HG02885 (cell line): ENCODE measurements around the gene TACR1.
"Not testable (repeated sequence)": the region's sequence is repeated elsewhere in the genome, so short reads cannot be mapped to it uniquely, and the experiment has no call there.

Experiments
- ATAC-seq: cut with Tn5 transposase; IDR thresholded peaks from one replicate; pipeline ENCODE4 v1.9.1; 2021; ENCODE audit warnings: mild to moderate bottlenecking; ENCODE audit not compliant: unreplicated experiment, poor library complexity

The TACR1 gene

DNA sequence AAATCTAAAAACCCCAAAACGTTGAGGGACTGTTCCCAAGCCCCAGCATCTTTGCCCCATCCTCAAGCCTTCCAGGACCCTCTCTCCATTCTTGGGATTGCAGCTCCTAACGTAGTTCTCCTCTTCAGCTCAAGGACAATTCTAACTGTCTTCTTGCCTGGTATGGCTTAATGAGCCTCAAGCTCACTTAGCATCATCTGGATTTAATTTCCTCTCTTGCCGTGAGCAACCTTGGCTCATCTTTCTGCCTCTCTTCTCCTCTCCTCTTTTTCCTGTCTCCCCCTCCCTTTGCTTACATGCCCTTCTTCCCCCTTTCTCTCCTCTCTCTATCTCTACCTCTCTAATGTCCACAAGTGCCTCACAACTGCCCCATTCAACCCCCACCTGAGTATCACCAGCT lies 44.2 kb downstream of the TACR1 start:
- ATAC-seq = no peak

DNA sequence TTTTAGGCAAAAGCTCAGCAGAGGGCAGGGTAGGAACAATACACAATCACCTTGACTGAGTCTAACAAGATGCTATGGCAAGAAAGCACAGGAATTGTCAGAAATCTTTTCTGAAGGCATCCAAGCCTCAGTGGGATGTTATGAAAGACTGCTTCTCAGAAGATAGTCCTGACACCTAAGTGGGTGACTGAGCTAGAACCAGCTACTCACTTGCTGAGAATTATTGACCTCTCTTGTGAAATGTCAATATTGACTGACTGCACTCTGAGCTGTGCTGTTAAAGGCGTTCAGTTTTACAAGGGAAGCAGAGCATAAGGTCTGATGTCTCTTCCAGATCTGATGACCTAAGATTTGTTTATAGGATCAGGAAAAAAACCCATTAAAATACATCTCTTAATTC lies 46.1 kb downstream of the TACR1 start:
- ATAC-seq = no peak

DNA sequence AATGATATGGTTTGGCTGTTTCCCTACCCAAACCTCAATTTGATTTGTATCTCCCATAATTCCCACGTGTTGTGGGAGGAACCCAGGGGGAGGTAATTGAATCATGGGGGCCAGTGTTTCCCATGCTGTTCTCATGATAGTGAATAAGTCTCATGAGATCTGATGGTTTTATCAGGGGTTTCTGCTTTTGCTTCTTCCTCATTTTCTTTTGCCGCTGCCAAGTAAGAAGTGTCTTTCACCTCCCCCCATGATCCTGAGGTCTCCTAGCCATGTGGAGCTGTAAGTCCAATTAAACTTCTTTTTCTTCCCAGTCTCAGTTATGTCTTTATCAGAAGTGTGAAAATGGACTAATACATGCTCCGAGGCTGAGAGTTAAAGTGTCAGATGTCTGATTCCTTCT lies 47.1 kb downstream of the TACR1 start:
- not testable (repeated sequence) for ATAC-seq

DNA sequence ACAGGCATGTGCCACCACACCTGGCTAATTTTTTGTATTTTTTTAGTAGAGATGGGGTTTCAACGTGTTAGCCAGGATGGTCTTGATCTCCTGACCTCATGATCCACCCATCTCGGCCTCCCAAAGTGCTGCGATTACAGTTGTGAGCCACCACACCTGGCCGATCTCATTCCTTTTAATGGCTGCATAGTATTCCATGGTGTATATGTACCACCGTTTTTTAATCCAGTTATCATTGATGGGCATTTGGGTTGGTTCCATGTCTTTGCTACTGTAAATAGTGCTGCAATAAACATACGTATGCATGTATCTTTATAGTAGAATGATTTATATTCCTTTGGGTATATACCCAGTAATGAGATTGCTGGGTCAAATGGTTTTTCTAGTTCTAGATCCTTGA lies 51.4 kb downstream of the TACR1 start:
- ATAC-seq = not testable (repeated sequence)

DNA sequence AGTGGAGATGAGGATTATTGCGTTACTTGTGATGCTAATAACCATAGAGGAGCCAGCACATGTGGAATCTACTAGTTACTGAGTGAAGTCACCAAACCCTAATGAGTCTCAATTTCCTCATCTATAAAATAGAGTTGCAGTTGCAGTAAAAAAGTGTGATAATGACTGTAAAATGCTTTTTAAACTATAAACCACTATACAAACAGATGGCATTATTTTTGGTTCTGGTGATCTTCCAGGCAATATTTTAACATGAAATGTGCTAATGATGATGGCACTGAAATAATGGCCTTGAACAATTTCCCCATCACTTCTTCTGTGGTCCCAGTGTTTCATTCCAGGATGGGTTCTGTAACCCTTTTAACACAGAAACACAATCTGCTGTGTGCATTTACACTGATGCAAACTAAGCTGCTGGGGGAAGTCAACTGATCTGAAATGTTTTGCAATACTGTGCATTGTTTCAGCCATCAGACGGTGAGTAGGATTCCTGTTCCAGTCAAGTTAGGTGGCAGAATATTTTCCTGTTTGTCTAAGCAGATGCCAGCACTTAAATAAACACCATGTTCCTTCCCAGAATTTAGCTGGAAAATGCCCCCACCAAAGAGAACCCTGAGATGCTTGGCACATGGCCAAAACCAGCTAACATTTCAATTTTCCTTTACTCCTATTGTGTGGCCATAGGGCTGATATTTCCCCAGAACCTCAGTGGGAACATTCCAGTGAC lies 52.6 kb downstream of the TACR1 start:
- ATAC-seq = no peak

DNA sequence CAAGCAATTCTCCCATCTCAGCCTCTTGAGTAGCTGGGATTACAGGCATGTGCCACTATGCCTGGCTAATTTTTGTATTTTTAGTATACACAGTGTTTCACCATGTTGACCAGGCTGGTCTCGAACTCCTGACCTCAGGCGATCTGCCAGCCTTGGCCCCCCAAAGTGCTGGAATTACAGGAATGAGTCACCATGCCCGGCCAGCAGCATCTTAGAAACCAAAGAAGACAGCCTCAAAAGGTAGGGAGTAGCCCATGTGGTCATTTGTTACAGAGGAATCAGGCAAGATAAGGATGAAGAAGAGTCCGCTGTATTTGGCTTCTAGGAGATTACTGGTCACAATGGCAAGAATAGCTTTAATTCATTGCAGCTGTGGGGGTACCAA lies 53.1 kb downstream of the TACR1 start:
- not testable (repeated sequence) for ATAC-seq

DNA sequence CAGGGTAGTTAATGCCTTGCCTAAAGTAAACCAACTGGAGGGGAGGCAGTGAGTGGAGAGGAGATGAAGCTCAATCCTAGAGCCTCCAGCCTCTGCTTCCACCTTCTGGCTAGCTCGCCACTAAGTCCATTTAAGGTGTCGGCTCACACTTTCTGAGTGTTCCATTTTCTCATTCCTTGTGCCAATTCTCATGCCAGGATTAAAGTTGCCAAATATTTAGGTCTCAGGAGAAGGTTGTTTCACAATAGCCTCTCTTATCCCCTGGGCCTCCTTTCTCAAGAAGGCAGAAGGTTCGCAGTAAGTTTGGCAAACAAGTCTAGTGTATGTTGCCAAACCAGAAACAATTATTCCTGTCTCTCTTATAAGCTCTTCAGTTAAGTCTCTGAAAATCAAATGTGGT lies 57.2 kb downstream of the TACR1 start:
- no peak for ATAC-seq

DNA sequence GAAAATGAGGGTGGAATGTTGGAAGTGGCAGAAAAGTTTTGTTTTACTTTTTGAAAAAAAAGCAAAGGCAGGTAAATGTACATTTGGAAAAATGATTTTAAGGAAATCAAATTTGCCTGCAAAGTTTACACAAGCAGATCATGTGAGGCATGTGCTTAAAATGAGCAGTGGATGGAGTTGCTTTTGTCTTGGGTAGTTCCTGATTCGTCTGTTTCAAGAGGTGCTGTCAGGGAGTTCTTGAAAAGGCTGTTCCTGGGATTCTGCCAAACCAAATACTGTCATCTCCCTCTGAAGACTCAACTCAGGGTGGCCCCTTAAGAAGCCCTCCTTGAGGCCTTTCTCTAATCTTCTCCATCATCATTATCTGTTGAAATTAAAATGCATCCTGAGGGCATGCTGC lies 59.0 kb downstream of the TACR1 start:
- ATAC-seq = no peak

DNA sequence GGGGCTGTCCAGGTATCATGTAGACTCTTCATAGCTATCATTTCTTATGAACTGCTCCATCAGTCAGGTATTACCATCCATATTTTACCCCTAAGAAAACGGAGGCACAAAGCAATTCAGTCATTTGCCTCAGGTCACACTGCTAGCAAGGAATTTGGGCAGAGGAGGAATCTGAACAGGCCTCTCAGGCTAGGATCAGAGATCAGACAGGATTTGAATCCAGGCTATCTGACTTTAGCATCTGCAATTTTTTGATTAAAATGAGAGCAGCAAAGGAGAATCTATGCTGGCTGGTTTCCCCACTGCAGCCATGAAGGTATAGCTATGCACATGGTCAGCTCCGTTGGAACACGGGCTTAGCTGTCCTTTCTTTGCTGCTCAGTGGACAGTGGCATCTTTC lies 60.1 kb downstream of the TACR1 start:
- ATAC-seq = no peak

DNA sequence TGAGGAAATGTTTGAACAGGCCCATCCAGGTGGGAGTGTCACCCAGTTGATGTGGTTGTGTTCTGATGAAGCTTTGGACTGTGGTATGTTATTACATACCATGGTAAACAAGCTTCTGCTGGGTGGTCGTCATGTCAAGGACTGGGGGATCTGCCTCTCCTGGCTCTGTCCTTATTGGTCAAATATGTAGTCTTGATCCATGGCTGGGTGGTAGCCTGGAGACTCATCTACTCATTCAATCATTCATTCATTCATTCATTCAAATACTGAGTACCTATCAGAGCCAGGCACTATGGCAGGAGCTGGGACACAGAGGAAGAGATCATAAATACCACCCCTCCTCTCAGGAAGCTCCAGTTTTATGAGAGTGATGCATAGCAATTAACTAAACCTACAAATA lies 60.8 kb downstream of the TACR1 start:
- ATAC-seq = no peak

DNA sequence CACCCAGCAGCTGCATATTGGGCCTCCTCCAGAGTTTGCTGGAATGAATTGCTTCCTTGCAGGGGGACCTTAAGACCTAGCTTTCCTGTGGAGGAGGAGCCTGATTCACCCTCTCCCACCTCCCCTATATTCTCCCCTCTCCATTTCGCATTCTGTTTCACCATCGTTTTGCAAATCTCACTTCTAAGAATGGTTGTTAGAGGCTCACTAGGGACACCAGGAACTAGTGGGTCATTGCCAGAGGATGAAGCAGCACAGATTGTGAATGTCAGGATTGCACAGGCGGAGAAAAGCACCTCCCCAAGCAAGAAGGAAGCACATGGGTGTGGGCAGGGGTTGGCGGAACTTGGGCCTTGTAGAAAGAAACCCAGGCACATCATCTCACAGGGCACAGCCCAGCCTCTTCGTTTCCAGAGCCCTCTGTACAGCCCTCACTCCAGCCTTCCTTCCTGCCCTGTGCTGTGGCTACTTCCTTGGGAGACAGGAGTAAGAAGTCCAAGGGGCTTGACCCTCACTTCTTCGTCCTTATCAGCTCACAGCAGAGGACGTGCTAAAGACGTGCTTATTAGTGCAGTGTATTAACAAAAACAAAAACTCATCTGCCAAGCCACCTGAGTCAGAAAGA lies 63.4 kb downstream of the TACR1 start:
- no peak for ATAC-seq

DNA sequence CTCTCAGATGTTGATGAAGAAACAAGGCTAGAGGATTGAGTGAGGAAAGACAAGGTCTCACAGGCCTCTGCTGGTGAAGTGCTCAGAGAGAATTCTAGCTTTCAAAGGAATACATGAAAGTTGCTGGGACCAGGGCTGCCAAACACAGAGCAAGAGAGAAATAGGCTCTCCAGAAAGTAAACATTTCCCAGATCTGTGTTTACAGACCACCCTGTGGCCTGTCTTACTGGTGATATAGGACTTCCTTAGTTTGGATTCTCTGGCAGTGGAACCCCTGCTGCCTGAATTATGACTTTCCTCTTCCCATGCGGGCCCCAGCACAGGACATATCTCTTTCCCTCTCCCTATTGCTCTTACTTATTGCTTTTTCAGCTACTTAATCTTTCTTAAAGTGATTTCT lies 64.5 kb downstream of the TACR1 start:
- ATAC-seq = no peak

DNA sequence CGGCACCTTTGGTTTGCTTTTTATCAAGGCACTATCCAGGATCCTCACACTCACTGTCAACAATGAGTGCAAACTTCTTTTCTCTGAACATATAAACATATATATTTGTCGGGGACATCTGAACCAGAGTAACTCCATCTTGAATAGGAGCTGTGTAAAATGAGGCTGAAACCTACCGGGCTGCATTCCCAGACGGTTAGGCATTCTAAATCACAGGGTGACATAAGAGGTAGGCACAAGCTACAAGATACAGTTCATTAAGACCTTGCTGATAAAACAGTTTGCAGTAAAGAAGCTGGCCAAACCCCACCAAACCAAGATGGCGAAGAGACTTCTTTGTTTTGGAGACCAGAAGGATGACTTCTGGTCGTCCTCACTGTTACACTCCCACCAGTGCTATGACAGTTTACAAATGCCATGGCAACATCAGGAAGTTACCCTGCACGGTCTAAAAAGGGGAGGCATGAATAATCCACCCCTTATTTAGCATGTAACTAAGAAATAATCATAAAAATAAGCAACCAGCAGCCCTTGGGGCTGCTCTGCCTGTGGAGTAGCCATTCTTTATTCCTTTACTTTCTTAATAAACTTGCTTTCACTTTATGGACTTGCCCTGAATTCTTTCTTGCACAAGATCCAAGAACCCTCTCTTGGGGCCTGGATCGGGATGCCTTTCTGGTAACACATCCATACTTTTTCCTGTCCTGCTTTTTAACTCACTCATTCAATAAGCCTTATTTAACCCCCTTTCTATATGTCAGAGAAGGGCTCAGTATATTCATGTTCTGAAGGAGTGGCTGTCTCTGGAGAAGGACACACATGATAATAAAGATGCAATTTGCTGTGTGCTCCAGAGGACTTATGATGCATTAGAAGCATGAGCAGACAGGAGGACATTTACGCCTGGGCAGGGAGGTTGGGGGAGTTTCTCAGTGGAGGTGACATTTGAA lies 65.4 kb downstream of the TACR1 start:
- ATAC-seq = no peak

DNA sequence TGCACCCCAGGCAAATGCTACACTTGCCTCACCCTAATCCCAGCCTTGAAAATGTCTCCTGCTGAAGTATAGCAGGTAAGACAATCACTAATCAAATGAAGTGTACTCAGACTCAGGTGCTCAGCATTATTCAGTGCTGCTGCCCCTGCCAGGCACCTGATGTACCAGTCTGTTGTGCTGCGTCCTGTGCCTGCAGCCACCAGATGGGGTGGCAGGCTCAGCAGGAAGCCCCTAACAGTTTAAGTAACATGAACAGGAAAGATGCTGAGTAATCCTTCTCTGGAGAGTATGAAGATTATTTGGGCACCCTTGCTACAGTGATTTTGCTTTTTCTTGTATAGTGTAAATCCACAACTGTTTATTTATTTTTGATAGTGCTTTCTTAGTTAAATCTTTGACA lies 69.1 kb downstream of the TACR1 start:
- no peak for ATAC-seq

DNA sequence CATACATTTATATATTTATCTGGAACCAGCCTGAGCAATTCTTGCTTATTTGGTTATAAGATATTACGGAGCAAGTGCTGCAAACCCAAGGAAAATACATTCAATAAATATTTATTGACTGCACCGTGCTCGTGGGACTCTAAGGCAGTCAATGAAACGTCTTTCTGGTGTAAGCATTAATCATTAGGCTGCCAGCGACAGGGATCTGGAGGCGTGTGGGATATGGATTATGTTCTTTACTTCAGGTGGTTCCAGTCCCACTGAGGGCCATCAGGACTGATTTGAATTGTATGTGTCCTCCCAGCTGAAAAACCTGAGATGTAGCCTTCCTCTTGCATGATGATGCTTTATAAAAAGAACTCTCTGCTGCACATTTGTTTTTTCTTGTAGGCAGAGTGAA lies 75.4 kb downstream of the TACR1 start:
- ATAC-seq = no peak

DNA sequence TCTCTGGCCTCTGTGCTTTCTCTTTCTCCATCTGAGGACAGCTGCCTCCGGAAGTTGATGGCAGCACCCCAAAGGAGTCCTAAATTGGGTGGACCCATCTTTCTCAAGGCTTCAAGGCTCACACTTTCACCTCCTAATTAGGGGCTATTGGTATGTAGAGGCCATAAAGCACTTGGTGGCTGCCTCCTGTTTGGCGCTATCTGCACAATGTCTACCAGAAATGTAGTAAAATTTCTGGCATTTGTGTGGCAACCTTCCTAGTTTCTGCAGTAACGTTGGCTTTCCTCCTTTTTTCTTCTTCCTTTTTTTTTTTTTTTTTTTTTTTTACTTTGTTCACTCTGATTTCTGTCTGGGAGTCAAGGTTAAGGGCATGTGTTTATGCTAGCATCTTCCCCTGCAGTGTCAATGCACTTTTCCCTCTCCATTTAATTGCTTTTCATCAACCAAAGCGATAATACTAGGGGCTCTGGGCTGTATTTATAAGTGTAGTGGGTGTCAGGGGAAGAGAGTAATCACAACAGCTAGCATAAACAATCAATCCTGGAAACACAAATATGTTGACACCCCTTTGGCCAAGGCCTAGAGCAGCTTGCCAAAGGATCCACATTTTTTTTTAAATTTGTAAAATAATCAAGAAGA lies 86.0 kb downstream of the TACR1 start:
- ATAC-seq = no peak

DNA sequence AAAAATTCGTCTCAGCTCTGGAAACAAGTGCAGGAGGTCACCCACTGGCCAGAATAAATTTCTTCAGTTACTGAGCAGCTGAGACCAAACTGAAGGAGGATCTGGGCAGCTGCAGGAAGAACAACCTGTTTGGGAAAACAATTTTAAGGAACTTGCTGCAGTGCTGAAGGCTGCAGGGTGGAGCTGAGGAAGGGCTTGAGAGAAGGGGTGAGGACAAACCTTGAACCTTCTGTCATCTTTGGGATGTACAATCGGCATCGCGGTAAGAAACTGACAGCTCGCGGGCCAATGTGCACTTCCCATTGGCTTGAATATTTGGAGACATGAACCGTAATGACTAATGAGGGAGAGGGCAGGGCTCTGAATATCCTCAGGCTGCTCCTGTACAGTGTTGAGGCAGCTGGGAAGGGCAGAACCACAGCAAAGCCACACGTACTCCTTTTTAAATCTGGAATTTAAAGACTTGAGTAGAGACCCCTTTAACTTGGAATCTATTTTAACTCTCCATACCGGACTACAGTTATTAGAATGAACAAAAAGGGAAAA lies 90.3 kb downstream of the TACR1 start:
- no peak for ATAC-seq

DNA sequence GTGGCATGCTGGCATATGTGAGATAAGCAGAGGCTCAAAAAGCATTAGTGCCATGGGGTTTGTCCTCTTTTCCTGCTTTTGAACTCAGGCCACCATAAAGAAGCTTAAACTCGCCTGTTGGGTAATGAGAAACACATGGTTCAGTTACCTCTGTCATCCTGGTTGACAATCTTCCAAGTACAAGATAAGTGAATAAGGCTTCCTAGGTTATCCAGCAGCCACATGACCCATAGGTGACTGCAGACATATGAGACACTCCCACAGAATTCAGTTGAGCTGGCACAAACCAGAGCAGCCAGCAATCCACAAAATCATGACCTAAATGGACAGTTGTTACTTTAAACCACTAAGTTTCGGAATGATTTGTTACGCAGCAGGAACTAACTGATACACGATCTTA lies 97.3 kb downstream of the TACR1 start:
- no peak for ATAC-seq

DNA sequence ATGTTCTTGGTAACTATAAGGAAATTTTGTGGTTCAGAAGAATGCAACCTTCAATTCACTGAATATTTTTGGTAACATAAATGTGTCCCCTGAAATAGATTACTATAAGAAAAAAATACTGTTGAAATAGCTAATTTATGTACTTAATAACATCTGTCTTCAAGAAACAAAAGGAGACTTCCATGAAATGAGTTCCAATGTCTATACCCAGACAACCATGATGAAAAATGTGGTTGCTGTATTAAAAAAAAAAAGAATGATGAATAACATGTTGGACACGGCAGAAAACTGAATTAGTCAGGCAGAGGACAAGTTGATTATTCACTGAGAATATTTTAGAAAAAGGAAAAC lies 98.5 kb downstream of the TACR1 start:
- ATAC-seq = no peak

DNA sequence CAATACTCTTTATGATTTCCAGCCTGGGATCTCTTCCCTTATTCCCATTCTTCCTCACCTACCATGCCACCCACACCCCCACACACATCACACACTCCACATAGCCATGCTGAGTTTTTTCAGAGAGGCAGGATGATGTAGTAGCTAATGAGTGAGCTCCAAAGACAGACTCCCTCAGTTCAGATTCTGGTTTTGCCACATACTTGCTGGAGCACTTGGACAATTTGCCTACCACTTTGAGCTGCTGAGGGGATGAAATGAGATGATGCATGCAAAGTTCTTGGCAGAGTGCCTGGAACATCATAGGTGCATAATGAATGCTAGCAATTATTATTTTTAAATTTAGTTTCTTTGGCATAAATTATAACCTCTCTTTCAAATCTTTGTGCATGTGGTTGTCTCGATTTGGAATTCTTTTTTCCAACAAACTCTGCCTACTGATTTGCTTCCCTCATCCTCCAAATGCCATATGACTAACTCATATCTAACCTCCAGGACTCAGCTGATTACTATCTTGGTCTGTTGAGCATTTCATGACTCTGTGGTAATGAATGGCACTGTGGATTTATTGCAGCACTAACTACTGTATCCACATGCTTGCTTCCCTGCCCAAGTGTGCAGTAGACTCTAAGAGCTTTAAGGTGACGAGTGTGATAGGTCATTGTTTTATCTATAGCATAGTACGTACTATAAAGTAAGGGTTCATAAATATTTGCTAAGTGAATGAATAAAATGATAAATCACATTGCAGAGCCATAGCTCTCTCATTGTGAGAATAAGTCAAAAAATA lies 99.1 kb downstream of the TACR1 start:
- no peak for ATAC-seq
